Measurements from ENCODE around the gene PARP6. TPM values are rescaled to one million over a fixed set of nuclear protein-coding genes. Genes with fewer than 3 reads are reported as not detected.

The PARP6 gene
- total RNA-seq, 1 experiment from 2014 or later: 41.9 TPM

GRCh38 chr15:72197460-72198355, 74.6 kb downstream of the PARP6 start, which contains the start of gene GRAMD2A (continued):
- TF ChIP-seq NFATC4 (CRISPR knock-in tag; IDR thresholded peaks at IDR 0.05) (peak; percentile 90), ESRRA (CRISPR knock-in tag; IDR thresholded peaks at IDR 0.05; ENCODE audit: borderline replicate concordance) (no peak), ZNF671 (CRISPR knock-in tag; IDR thresholded peaks at IDR 0.05) (peak; percentile 87; the same call in 1 of the 2 replicates), CDX4 (CRISPR knock-in tag; IDR thresholded peaks at IDR 0.05; ENCODE audit: borderline replicate concordance) (no peak), IRF2 (CRISPR knock-in tag; IDR thresholded peaks at IDR 0.05; ENCODE audit: borderline replicate concordance, low read depth) (no peak), SMAD3 (CRISPR knock-in tag; IDR thresholded peaks at IDR 0.05; ENCODE audit: borderline replicate concordance) (no peak), EMX1 (CRISPR knock-in tag; IDR thresholded peaks at IDR 0.05) (peak; percentile 91), RORB (CRISPR knock-in tag; IDR thresholded peaks at IDR 0.05) (no peak), ETV6 (CRISPR knock-in tag; IDR thresholded peaks at IDR 0.05) (no peak), E2F1 (CRISPR knock-in tag; IDR thresholded peaks at IDR 0.05) (no peak), ZNF396 (CRISPR knock-in tag; IDR thresholded peaks at IDR 0.05; ENCODE audit: borderline replicate concordance) (no peak), FOXK1 (CRISPR knock-in tag; IDR thresholded peaks at IDR 0.05) (no peak)
- TF ChIP-seq, protein P1, sequence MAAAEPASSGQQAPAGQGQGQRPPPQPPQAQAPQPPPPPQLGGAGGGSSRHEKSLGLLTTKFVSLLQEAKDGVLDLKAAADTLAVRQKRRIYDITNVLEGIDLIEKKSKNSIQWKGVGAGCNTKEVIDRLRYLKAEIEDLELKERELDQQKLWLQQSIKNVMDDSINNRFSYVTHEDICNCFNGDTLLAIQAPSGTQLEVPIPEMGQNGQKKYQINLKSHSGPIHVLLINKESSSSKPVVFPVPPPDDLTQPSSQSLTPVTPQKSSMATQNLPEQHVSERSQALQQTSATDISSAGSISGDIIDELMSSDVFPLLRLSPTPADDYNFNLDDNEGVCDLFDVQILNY (CRISPR knock-in tag; IDR thresholded peaks at IDR 0.05): 0 out of 2 replicates have a peak, but pooled peaks have one; percentile 25
- TF ChIP-seq, protein P2, sequence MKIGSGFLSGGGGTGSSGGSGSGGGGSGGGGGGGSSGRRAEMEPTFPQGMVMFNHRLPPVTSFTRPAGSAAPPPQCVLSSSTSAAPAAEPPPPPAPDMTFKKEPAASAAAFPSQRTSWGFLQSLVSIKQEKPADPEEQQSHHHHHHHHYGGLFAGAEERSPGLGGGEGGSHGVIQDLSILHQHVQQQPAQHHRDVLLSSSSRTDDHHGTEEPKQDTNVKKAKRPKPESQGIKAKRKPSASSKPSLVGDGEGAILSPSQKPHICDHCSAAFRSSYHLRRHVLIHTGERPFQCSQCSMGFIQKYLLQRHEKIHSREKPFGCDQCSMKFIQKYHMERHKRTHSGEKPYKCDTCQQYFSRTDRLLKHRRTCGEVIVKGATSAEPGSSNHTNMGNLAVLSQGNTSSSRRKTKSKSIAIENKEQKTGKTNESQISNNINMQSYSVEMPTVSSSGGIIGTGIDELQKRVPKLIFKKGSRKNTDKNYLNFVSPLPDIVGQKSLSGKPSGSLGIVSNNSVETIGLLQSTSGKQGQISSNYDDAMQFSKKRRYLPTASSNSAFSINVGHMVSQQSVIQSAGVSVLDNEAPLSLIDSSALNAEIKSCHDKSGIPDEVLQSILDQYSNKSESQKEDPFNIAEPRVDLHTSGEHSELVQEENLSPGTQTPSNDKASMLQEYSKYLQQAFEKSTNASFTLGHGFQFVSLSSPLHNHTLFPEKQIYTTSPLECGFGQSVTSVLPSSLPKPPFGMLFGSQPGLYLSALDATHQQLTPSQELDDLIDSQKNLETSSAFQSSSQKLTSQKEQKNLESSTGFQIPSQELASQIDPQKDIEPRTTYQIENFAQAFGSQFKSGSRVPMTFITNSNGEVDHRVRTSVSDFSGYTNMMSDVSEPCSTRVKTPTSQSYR (CRISPR knock-in tag; IDR thresholded peaks at IDR 0.05): no peak
- TF ChIP-seq, protein P3, sequence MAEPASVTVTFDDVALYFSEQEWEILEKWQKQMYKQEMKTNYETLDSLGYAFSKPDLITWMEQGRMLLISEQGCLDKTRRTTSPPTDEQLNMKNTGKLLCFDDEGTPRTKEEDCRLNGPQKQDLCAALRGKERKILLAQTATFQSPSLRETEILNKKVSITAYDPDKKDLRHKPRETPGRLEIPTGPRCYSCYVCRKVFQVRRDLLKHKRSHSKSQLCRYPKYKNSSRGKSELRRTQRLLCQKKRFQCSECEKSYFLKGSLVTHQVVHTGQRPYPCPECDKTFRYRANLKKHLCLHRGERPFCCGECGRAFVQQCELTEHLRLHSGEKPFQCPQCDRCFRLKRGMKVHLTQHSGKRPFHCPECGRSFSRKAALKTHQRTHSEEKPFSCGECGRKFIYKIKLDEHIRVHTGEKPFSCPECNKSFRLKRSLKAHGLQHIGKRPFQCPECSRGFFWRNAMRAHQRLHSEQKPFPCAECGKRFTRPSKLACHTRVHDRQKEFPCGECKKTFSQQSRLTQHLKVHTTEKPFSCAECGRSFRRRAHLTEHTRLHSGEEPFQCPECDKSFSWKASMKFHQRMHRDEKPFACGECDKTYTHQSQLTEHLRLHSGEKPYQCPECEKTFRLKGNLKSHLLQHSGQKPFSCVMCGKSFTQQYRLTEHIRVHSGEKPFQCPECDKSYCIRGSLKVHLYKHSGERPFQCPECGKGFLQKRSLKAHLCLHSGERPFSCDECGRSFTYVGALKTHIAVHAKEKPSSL (CRISPR knock-in tag; conservative IDR thresholded peaks at IDR 0.05): 0 out of 2 replicates have a peak, but pooled peaks have one; percentile 39
- TF ChIP-seq, protein P4, sequence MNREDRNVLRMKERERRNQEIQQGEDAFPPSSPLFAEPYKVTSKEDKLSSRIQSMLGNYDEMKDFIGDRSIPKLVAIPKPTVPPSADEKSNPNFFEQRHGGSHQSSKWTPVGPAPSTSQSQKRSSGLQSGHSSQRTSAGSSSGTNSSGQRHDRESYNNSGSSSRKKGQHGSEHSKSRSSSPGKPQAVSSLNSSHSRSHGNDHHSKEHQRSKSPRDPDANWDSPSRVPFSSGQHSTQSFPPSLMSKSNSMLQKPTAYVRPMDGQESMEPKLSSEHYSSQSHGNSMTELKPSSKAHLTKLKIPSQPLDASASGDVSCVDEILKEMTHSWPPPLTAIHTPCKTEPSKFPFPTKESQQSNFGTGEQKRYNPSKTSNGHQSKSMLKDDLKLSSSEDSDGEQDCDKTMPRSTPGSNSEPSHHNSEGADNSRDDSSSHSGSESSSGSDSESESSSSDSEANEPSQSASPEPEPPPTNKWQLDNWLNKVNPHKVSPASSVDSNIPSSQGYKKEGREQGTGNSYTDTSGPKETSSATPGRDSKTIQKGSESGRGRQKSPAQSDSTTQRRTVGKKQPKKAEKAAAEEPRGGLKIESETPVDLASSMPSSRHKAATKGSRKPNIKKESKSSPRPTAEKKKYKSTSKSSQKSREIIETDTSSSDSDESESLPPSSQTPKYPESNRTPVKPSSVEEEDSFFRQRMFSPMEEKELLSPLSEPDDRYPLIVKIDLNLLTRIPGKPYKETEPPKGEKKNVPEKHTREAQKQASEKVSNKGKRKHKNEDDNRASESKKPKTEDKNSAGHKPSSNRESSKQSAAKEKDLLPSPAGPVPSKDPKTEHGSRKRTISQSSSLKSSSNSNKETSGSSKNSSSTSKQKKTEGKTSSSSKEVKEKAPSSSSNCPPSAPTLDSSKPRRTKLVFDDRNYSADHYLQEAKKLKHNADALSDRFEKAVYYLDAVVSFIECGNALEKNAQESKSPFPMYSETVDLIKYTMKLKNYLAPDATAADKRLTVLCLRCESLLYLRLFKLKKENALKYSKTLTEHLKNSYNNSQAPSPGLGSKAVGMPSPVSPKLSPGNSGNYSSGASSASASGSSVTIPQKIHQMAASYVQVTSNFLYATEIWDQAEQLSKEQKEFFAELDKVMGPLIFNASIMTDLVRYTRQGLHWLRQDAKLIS (CRISPR knock-in tag; IDR thresholded peaks at IDR 0.05; ENCODE audit: borderline replicate concordance): no peak
- TF ChIP-seq, protein P5, sequence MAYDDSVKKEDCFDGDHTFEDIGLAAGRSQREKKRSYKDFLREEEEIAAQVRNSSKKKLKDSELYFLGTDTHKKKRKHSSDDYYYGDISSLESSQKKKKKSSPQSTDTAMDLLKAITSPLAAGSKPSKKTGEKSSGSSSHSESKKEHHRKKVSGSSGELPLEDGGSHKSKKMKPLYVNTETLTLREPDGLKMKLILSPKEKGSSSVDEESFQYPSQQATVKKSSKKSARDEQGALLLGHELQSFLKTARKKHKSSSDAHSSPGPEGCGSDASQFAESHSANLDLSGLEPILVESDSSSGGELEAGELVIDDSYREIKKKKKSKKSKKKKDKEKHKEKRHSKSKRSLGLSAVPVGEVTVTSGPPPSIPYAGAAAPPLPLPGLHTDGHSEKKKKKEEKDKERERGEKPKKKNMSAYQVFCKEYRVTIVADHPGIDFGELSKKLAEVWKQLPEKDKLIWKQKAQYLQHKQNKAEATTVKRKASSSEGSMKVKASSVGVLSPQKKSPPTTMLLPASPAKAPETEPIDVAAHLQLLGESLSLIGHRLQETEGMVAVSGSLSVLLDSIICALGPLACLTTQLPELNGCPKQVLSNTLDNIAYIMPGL (CRISPR knock-in tag; IDR thresholded peaks at IDR 0.05): peak; percentile 17; the same call in 1 of the 2 replicates
- TF ChIP-seq, protein P6, sequence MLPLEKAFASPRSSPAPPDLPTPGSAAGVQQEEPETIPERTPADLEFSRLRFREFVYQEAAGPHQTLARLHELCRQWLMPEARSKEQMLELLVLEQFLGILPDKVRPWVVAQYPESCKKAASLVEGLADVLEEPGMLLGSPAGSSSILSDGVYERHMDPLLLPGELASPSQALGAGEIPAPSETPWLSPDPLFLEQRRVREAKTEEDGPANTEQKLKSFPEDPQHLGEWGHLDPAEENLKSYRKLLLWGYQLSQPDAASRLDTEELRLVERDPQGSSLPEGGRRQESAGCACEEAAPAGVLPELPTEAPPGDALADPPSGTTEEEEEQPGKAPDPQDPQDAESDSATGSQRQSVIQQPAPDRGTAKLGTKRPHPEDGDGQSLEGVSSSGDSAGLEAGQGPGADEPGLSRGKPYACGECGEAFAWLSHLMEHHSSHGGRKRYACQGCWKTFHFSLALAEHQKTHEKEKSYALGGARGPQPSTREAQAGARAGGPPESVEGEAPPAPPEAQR (CRISPR knock-in tag; IDR thresholded peaks at IDR 0.05): no peak
- TF ChIP-seq, protein P7, sequence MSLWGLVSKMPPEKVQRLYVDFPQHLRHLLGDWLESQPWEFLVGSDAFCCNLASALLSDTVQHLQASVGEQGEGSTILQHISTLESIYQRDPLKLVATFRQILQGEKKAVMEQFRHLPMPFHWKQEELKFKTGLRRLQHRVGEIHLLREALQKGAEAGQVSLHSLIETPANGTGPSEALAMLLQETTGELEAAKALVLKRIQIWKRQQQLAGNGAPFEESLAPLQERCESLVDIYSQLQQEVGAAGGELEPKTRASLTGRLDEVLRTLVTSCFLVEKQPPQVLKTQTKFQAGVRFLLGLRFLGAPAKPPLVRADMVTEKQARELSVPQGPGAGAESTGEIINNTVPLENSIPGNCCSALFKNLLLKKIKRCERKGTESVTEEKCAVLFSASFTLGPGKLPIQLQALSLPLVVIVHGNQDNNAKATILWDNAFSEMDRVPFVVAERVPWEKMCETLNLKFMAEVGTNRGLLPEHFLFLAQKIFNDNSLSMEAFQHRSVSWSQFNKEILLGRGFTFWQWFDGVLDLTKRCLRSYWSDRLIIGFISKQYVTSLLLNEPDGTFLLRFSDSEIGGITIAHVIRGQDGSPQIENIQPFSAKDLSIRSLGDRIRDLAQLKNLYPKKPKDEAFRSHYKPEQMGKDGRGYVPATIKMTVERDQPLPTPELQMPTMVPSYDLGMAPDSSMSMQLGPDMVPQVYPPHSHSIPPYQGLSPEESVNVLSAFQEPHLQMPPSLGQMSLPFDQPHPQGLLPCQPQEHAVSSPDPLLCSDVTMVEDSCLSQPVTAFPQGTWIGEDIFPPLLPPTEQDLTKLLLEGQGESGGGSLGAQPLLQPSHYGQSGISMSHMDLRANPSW (CRISPR knock-in tag; conservative IDR thresholded peaks at IDR 0.05; ENCODE audit: low read depth): no peak
